IPS-11a (cell line): ENCODE measurements around the gene TFEB.

Experiments used
- H3K4me3 ChIP-seq: one replicate; pipeline ENCODE4 v1.5.1; 2013; ENCODE audit warnings: low read depth, low read length, control low read depth

The TFEB gene

DNA sequence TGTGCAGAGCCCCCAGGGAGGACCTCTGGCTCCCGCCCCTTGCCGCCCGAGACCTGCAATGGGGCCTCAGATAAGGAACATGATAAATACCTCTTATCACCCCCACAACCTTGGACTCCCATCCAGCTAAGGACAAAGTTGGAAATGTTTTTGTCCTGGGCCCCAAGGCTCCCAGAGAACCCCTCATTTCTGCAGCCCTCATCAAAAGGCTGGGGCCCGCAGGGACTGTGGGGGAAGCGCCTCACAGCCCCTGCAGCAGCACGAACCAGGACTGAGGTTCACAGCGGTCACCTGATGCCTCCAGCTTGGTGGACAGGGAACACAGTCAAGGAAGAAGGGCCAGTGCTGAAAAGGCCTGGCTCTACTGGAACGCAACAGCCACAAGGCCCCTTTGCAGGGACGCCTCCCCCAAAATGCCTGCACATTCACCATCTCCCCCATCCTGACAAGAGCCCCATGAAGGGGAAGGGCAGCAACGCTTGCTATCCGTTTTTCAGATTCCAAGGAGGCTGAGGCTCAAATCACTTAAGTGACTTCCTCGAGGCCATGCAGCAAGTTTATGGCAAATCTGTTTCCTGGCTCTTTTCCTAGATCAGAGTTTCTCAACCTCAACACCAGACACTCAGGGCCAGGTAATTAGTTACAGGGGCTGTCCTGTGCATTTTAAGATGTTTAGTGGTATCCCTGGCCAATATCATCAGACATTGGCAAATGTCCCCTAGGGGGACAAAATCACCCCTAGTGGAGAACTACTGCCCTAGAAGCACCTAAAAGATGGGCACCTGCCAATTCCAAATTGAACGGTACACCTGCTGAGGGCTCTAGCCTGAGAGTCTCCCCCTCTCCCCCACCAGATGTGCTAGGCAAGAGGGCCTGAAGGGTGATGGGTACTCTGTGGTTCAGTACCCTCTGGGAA is 10.6 kb downstream of the TFEB start:
- no peak overlapping the region for H3K4me3 ChIP-seq

DNA sequence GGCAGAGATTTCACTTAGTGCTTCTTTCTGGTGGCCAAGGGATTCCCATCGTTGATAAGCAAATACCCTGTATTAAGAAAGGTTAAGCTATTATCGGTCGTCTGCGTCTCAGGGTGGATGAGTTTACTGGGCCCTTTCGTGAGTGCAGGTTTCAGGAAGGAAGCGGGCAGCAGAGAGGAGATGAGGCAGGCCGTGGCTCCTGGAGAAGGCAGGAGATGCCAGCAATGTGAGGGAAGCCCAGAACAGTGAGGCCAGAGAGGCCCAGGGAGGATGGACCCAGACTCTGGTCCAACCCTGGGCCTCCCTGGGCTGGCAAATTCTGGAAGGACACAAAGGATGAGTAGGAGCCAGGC is 11.2 kb downstream of the TFEB start:
- no peak overlapping the region for H3K4me3 ChIP-seq

DNA sequence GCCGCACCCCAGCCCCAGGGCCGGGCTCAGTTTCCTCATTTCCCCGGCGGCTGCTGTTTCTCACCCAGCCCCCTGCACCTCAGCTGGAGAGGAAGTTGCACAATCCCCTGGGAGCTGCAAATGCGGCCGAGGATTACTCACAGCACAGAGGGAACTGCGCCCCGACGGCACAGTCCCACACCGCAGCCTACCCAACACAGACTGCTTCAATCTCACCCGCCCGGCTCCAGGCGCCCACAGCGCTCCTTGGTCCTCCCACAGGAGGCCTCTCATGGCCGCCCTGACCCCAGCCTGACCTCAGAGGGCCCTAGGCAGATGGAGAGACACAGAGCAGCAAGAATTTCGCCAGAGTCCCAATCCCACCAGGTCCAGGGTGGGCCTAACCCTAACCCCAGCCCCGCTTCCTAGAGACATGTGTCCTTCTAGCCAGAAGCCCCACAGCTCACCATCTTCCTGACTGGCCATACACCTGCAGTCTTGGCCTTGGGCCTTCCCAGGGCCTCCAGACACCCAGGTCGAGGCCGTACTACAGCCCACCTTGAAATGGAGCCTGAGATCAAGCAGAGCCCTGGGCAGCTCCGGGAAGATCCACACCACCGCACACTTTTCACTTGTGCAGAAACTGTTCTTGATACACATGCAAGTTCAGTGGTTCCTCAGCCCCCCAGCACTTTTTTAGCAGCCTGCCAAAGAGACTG is 11.7 kb downstream of the TFEB start:
- no peak overlapping the region for H3K4me3 ChIP-seq

DNA sequence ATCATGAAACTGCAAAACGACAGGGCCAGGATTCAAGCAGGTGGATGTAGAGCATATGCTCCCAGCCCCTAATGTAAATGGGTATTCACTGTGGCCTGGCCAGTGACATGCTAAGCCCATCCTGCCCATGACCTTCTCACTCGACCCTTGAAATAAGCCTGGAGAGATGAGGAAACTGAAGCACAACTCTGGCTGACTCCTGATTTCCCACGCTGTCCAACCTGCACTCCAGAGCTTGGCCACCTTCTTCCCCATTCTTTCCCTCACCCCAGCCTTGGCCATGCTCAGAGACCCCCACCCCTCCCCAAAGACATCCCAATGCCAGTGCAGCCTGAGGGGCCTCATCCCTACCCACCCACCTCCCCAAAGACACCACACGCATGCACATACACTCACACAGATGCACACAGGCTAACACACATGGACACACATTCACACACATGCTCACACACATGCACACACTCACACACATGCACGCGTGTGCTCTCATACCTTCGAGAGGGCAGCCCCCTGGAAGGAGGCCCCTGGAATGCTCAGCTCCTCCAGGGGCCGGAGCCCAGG is 12.4 kb downstream of the TFEB start:
- no peak overlapping the region for H3K4me3 ChIP-seq

DNA sequence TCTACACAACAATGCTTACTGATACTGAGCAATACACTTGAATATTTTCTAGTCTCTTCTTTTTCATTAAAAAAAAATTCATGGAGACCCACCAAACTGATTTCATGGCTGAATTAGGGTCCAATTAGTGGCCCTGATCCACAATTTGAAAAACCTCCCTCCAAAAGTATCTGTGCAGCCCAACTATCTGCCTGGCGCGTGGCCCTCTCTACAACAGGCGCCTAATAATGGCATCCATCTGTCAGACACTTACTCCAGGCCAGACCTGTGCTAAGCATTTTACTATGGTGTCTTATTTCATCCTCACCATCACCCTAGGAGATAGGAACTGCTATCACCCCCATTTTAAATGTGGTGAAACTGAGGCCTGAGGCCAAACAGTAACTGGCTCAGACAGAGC is 14.0 kb downstream of the TFEB start:
- no peak overlapping the region for H3K4me3 ChIP-seq

DNA sequence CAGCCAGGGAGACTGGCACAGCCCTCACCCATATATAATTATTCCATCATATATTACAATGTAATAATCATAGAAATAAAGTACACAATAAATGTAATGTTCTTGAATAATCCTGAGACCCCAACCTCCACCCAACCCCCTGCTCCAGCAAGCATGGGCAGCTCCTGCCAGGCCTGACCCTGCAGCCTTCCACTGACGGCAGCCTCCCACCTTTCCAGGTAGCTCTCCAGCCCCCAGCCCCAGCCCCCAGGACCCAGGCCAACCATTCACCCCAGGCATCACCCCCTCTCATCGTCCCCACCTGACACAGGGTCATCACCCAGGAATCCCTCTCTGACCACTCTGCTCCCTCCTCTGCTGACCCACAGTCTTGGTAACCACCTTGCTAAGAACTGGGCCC is 14.6 kb downstream of the TFEB start:
- H3K4me3 ChIP-seq: no peak overlapping the region

DNA sequence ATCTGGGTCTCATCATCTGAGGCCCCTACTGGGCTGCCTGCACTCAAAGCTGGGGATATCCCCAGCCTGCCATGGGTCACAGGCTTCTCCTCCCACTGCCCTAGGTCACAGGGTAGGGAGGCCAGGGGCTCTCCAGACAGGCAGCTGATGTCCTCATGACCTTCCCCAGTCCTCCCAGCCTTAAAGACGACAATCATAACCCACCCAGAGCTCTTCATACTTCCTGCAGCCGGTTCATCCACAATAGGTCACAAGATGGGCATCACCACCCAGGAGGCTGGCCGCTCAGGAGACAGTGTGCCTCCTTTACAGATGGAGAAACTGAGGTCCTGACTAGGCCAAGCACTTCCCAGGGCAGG is 15.2 kb downstream of the TFEB start:
- H3K4me3 ChIP-seq: no peak overlapping the region

DNA sequence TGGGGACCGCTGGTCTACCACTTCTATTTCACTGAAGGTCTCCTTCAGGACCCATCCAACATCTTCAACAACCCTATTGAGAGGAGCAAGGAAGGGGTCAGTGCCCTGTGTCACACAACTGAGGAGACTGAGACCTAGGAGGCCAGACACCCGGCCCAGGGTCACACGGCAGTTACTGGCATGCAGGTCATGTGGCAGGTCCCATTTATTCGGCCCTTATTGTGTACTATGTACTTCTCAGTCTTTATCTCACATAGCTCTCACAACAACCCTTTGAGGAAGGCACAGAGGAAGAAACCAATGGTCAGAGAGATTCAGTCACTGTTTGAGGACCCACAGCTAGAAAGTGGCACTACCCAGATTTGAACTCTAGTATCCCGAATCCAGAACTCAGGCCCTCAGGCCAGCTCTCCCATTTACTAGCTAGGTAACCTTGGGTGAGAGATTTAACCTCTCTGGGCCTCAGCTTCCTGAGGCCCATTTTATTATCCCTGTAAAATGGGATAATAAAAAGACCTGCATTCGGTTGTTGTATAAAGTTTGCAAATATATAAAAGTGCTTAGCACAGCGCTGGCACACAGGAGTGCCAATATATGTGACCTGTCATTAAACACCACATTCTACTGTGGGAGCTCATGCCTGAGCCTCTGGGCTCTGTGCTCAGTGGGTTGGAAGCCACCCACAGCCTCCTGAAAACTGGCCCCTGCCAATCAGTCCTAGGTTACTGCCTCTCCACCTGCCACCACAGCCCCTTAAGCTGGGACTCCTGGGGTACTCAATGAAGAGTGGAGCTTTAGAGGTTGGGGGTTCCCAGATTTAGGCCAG is 15.8 kb downstream of the TFEB start:
- H3K4me3 ChIP-seq: no peak overlapping the region

DNA sequence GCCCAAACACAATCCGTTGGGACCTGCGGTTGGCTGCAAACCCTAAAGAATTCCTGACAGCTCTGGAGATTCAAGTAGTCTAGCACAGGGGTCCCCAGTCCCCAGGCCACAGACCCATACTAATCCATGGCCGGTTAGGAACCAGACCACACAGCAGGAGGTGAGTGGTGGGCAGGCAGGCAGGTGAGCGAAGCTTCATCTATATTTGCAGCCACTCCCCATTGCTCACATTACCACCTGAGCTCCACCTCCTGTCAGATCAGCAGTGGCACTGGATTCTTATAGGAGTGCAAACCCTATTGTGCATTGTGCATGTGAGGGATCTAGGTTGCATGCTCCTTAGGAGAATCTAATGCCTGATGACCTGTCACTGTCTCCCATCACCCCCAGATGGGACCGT is 16.6 kb downstream of the TFEB start:
- no peak overlapping the region for H3K4me3 ChIP-seq

DNA sequence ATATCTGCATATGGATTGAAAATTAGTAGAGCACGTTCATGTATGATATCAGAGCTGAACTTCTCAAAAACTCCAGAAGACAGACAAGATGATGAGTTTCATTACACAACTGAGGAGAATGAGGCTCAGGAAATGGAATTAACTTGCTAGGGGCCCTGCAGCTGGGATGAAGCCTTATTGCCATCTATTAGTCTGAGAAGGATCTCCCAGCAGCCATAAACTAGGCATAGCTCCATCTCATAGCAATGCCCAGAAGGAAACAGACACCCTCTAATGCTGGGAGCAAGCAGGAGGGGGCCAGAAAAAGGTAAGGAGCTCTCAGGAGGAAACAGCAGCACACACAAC is 18.0 kb downstream of the TFEB start:
- no peak overlapping the region for H3K4me3 ChIP-seq

DNA sequence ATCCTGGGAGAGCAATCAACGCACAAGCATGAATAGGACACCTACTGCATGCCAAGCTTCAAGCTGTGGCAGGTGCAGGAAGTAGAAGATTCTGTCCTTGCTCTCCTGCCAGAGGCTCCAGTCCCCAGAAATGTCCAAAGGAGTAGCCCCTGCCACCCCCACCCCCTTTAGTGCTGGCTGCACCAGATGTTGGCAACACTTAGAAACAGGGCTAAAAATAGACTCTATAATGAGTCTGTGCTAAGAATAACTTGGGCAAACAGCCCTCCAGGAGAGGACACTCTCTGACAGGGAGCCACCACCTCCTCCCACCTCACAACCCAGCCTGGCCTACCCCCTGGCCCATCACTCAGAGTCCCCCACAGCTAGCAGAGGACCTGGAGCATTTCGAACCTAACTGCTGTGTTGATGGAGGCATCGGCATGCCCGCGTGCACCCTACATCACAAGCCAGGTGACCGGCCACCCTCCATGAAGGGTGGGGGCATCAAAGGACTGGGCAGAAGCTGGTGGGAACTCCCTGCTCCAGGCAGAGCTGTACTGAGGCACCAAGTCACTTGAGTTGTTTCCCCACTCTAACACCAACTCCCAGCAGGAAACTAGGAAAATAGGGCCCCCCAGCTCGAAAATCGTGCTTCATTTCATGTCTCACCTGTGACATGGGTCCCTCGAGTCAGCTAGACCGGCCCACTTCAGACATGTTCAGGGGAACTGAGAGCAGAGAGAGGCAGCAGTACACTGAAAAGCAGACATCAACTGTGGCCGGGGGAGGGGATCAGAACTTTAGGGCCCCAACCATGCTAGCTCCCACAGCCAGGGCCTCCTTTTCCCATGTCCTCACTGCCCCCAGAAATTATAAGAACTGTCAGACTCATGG is 18.7 kb downstream of the TFEB start:
- no peak overlapping the region for H3K4me3 ChIP-seq

DNA sequence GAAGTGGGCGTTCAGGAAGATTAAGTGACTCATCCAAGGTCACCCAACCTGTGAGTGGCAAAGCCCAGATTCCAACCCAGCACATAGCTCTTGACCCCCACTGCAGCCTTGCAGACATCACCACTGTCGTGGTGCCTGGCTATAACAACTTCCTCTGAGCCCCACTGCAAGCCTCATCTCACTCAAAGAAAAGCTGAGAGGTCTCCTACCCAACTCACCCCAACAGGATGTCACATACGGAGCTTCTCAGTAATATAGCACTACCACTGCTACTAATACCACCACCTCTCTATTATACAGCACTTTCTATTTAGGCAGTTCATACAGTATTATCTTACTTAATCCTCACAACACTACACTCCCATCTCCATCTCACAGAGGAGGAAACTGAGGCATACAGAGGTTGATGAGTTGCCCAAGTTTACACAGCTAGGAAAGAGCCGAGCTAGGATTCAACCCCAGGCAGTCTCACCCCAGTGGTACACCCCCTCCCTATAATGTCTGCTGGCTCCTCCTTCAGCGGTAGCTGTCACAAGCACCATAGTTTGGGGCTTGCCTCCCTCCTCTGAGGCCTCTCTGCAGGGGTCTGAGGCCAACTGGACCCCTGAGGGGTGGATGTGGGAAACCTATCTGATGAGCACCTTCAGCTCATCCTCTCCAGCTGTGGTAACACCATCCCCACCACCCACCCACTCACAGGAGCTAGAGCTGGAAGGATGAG is 19.5 kb downstream of the TFEB start:
- no peak overlapping the region for H3K4me3 ChIP-seq

DNA sequence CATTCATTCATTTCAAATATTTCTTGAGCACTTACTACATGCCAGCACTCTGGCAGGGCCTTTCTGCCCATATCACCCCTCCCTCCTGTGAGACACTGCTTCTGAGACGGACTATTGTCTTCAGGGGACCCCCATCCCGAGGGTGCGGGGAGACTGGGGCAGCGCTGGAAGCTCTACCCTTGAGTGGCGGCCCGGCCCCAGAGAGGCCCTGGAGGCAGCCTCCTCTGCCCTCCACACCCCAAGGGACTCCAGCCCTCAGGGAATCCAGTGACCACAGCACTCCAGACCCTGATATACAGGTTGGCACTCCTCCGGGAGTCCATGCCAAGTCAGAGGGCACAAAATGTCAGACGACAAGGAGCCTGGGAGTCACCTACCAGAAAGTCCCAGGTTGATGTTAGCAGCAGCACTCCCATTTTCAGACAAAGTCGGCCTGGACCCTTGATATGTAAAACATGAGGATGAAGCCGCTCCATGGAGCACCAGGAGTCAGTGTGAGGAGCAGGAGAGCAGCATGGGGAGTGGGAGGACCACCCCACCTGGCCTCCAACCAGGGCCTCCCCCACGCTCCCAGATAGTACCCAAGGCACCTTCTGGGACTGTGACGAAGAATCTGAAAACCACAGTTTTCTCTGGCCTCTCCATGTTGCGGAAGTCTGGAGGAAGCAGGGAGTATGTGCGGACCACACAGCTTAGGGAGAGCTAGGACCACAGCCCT is 20.7 kb downstream of the TFEB start:
- H3K4me3 ChIP-seq: no peak overlapping the region

DNA sequence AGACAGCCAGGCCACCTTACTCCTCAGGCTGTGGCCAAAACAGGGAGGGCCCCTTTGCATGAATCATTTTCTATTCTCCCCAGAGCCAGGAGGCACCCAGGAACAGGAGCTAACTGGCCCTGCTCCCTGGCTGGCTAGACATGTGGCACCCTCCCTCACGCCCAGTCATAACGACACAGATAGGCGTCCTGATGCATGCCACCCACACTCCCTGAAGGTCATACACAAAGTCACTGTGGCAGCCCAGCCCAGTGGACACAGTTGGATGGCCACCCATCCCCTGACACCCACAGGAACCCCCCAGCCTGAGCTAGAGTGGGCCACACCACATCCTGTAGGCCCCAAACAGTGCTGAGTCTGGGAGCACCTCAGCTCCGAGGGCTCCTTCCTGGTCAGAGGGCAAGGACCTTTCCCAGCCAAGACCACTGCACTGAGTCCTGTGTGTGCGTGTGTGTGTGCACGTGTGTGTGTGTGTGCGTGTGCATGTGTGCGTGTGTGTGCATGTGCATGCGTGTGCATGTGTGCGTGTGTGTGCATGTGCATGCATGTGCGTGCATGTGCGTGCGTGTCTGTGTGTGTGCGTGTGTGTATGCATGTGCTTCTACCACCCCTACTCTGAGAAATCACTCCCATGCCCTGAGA is 21.6 kb downstream of the TFEB start:
- no peak overlapping the region for H3K4me3 ChIP-seq

DNA sequence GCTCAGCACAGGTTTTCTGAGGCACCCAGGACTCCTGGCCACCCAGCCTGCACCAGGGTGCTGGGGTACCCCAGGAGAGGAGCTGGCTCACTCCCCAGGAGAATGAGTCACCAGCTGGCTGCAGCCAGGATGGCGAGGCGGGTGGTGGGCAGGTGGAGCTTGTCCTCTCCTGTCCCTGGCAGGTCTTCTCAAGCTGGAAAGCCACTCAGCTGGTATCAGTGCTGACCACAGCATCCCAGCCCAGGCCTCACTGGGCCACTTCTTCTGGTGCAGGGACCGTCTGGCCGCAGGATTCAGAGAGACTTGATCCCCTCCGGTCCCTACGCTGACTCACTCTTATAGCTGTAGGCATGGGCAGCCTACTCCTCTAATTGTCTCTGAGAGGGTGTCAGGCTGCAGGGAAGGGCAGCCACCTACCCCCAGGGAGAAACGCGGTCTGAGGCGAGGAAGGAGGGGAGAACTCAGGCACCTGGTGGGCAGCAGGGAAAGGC is 22.2 kb downstream of the TFEB start:
- no peak overlapping the region for H3K4me3 ChIP-seq

DNA sequence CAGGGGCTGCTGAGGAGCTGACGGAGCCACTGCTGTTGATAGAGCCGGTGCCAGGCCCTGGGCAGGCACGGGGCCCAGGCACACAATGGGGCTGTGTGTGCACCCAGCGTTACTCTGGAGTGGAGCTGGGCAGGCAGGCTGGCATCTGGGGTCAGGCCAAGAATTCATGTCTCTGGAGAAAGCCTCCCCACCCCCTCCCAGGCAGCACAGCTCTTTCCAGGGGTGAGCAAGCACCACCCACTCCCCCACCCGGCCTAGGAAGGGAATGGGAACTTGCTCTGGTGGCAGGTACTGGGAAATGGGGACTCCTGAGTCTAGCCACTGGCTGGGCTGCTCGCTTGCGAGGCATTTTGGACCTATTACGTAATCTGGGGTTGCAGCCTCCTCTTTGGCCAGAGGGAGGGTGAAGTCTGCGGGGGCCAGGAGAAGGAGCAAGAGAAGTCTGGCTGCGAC is 22.7 kb downstream of the TFEB start:
- no peak overlapping the region for H3K4me3 ChIP-seq

DNA sequence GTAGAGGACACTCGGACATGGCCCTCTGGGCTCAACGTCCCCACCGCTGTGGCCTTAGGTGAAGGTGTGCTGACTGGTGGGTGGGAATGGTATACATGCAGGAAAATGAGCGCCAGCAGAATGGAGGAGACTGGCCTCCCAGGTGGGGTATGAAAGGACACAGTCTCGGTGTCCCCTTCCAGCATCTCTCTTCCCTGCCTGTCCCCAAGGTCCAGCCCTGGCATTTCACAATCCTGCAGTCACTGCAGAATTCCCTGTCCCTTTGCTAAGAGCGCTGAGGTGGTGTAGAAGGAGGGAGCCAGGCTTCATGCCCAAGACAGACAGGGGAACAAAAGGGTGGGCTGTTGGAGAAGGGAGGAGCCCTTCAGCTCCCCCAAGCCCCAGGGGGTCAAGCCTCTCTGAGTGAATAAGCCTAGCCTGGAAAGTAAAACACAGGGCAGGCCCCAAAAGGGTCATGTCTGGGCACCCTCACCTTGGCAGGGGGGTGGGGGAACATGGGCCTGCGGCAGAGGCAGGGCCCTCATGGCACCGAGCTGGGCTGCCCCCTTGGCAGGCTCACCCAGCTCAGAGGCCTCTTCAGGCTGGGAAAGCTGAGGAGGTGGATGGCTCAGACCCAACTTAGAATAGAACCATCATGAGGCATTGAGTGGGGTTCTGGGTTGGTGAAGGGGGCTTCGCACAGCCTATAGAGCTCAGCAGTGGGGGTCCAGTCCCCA is 23.9 kb downstream of the TFEB start:
- H3K4me3 ChIP-seq: no peak overlapping the region

DNA sequence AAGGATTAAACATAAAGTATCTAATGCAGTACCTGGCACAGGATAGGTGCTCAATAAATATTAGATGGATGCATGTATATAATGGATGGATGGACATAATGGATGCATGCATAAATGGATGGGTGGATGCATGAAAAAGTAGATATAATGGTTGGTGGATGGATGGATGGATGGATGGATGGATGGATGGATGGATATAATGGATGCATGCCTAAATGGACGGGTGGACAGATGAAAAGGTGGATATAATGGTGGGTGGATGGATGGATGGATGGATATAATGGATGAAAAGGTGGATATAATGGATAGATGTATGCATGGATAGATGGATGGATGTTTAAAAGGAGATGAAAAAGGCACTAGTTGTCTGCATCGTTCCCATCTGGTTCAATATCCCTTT is 26.0 kb downstream of the TFEB start:
- no peak overlapping the region for H3K4me3 ChIP-seq
